Psoas muscle (tissue), 8 donors: Measurements from ENCODE around the gene CDK15. TPM values are rescaled to one million over a fixed set of nuclear protein-coding genes. Genes with fewer than 3 reads are reported as not detected.

Experiments used
- ATAC-seq, 4 donors: fragments of 200-7000 bp; cut with Tn5 transposase; one replicate each; pipeline ENCODE4 v1.9.1; 2020; ENCODE audit warnings: moderate library complexity in 3 of 4, mild to moderate bottlenecking in 2 of 4
- DNase-seq, 2 donors: peaks; one replicate each; pipeline ENCODE4 v3.0.0-alpha.2; 2020
- H3K27ac ChIP-seq: fragments of 200-600 bp; one replicate; pipeline ENCODE4 v1.8.0; 2022
- H3K27me3 ChIP-seq, 3 donors: fragments of 200-600 bp in 1 of 3; one replicate each; pipeline versions ENCODE4 v1.6.1 to v1.8.0; 2013 to 2022; ENCODE audit warnings: low read length in 2 of 3, mild to moderate bottlenecking in 2 of 3, moderate library complexity in 1 of 3; ENCODE audit not compliant: insufficient read depth in 3 of 3
- H3K36me3 ChIP-seq, 2 donors: fragments of 200-600 bp in 1 of 2; one replicate each; pipeline versions ENCODE4 v1.6.1 to v1.8.0; 2013 to 2022; ENCODE audit warnings: low read depth in 1 of 2, mild to moderate bottlenecking in 1 of 2, moderate library complexity in 1 of 2; ENCODE audit not compliant: insufficient read depth in 1 of 2
- H3K4me1 ChIP-seq: fragments of 200-600 bp; one replicate; pipeline ENCODE4 v1.8.0; 2022
- H3K4me3 ChIP-seq: fragments of 200-600 bp; one replicate; pipeline ENCODE4 v1.8.0; 2022; ENCODE audit warnings: mild to moderate bottlenecking
- H3K9me3 ChIP-seq: fragments of 200-600 bp; one replicate; pipeline ENCODE4 v1.8.0; 2022
- WGBS, 3 donors: extraction: QIAGEN DNeasy Blood & Tissue Kit; methylation state at CpG; one replicate each; pipeline versions ENCODE4 v1.1.6 to v1.1.7; 2013; 5-methylcytosine and 5-hydroxymethylcytosine counted together
- intact Hi-C, 2 donors: fragments of 100-400 bp; cut with DNase I; formaldehyde crosslinking; loops; one replicate each; pipeline versions ENCODE4 v1.11.0 to v1.14.2; 2022
- polyA plus RNA-seq, 3 donors: library from polyadenylated mRNA; stranded (reverse); fragments of 200-250 nt; gene quantifications; one replicate each; pipeline ENCODE4 v1.2.3, GENCODE V29; 2013
- total RNA-seq, 4 donors: library from RNA; stranded (reverse); fragmentation: NEBNext Ultra II Directional in 2 of 4; extraction: Animal tissue kit (Norgen Biotek cat#: 25700) in 2 of 4; gene quantifications; one replicate each; pipeline versions ENCODE4 v1.2.1 to v1.2.4, GENCODE V29; 2021 to 2023
- TF ChIP-seq, protein P1 (sequence below): fragments of 200-600 bp; IDR thresholded peaks from one replicate; pipeline ENCODE4 v1.8.0; 2022; ENCODE audit warnings: antibody characterized with exemption
- donor health status: healthy with polysubstance abuse.
- donor health status: DM: no; HTN: no; CAD: no; lungs with moderate emphysema.
- donor health status: Bipolar disorder and iron deficiency.
- donor health status: healthy.
- donor health status: DM: yes; HTN: yes; CAD: no.
- donor health status: DM: no; HTN: no; CAD: no.
- donor health status: DM: no; HTN: no; CAD: no.
- donor health status: DM: yes; HTN: yes; CAD: no.

CDK15 gene
- total and polyA plus RNA-seq, 7 donors, result 0.05 to 0.92 (median 0.31) TPM; not detected in 1

- Histone ChIP-seq H3K27ac (peak overlapping the region; percentile 72), H3K4me3 (peak overlapping the region; percentile 53), H3K9me3 (no peaks in the 10 kb centered on the region), H3K27me3 (no peaks in the 10 kb centered on the region), H3K36me3 (no peaks in the 10 kb centered on the region), H3K4me1 (peaks cover 34% of the 10 kb centered on the region)
- no peak for ATAC-seq
- TF ChIP-seq, protein P1, sequence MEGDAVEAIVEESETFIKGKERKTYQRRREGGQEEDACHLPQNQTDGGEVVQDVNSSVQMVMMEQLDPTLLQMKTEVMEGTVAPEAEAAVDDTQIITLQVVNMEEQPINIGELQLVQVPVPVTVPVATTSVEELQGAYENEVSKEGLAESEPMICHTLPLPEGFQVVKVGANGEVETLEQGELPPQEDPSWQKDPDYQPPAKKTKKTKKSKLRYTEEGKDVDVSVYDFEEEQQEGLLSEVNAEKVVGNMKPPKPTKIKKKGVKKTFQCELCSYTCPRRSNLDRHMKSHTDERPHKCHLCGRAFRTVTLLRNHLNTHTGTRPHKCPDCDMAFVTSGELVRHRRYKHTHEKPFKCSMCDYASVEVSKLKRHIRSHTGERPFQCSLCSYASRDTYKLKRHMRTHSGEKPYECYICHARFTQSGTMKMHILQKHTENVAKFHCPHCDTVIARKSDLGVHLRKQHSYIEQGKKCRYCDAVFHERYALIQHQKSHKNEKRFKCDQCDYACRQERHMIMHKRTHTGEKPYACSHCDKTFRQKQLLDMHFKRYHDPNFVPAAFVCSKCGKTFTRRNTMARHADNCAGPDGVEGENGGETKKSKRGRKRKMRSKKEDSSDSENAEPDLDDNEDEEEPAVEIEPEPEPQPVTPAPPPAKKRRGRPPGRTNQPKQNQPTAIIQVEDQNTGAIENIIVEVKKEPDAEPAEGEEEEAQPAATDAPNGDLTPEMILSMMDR, result no peak
- WGBS, 3 donors, result 26 to 47% (median 35%) methylated on average over 9 of the region's 9 CpGs
- no peak for DNase-seq
- intact Hi-C loops, result loop anchor here (5.0 to 10.0 kb wide), 3 partner anchors 44 to 147 kb away; partner anchors contain the start of gene FZD7 (in 1 of the 2)
Observed at GRCh38 chr2:201887773-201888425, 81.6 kb downstream of the CDK15 start.

DNA sequence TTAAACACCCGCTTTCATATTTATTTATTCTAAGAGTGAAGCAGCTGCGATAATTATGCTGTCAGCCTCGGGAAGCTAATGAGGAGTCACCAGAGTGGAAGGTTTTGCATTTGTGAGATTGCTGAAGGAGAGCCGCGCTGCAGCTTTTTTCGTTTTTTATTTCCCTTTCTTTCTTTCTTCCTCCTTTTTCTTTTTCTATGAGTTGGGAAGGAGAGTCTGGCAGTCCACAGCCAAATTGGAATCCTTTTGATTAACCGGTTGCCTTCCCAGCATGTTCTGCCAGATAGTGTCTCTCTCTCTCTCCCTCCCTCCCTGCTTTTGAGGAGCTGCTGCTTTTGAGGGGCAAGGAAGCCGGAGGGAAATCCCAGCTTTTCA is 82.1 kb downstream of the CDK15 start:
- H3K4me3 ChIP-seq, result peak overlapping the region; percentile 53
- no peaks in the 10 kb centered on the region for H3K27me3 ChIP-seq
- peak overlapping the region; percentile 72 for H3K27ac ChIP-seq
- peaks cover 29% of the 10 kb centered on the region for H3K4me1 ChIP-seq
- intact Hi-C loops, result loop anchor here (5.0 to 10.0 kb wide), 3 partner anchors 44 to 146 kb away; partner anchors contain the start of gene FZD7 (in 1 of the 2)
- no peak for ATAC-seq
- no peaks in the 10 kb centered on the region for H3K9me3 ChIP-seq
- TF ChIP-seq, protein P1, result no peak
- no peaks in the 10 kb centered on the region for H3K36me3 ChIP-seq
- DNase-seq, result no peak
- WGBS, 3 donors, result 7 to 21% (median 12%) methylated on average over 8 of the region's 8 CpGs

DNA sequence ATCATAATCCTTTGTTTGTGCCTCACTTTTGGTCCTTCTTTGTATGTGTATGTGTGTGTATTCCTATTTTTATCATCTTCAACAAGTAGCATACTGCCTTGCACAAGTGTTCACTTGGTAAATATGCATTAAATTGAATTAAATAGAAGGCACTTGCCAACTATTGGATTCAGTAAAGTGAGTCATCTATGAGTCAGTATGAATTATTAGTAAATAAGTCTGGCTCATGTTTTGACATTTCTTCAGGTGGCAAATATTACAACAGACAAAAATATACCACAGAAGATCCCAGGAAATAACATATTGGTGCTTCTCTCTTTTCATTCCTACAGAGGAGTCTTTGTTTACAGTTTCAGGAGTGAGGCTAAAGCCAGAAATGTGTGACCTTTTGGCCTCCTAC is 84.1 kb downstream of the CDK15 start:
- peak overlapping the region; percentile 13 for H3K27ac ChIP-seq
- H3K4me1 ChIP-seq, result peaks cover 19% of the 10 kb centered on the region
- DNase-seq (no peak), ATAC-seq (peak in 1 of 4 donors; percentile 13)
- no peaks in the 10 kb centered on the region for H3K36me3 ChIP-seq
- TF ChIP-seq, protein P1, result no peak
- intact Hi-C loops, result no loop called here
- H3K9me3 ChIP-seq, result no peaks in the 10 kb centered on the region
- H3K4me3 ChIP-seq, result no peak overlapping the region
- H3K27me3 ChIP-seq, result no peaks in the 10 kb centered on the region

GRCh38 chr2:201891676-201892075 is 85.3 kb downstream of the CDK15 start:
- Histone ChIP-seq H3K27me3 (no peaks in the 10 kb centered on the region), H3K9me3 (no peaks in the 10 kb centered on the region), H3K27ac (no peak overlapping the region), H3K4me1 (peaks cover 19% of the 10 kb centered on the region), H3K4me3 (no peak overlapping the region), H3K36me3 (no peaks in the 10 kb centered on the region)
- TF ChIP-seq, protein P1, result no peak
- ATAC-seq, result no peak
- WGBS, 3 donors, result 88 to 89% (median 89%) methylated on average over 6 of the region's 6 CpGs
- no peak for DNase-seq
- intact Hi-C loops, result no loop called here

DNA sequence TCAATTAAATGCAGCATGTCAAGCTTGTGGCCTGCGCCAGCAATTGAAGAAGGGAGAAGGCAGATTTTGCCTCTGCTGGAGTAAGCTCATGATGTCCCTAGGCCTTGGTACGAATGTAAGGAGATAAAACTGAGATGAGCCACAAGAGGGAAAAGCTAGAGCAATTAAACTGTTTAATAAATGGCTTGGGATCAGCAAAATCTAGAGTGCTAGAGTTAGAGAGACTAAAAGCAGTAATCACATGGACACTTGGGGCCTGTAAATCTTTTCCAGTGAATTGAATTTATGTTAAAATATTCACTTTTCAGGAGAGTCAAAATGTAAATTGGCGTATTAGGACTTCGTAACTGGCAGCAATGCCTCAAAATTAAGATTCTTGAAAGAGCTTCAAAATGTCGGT is 86.2 kb downstream of the CDK15 start:
- Histone ChIP-seq H3K4me3 (no peak overlapping the region), H3K9me3 (no peaks in the 10 kb centered on the region), H3K4me1 (peaks cover 19% of the 10 kb centered on the region), H3K27ac (no peak overlapping the region), H3K36me3 (no peaks in the 10 kb centered on the region), H3K27me3 (no peaks in the 10 kb centered on the region)
- ATAC-seq, result no peak
- 90 to 93% (median 90%) methylated on average over 5 of the region's 5 CpGs for WGBS, 3 donors
- no peak for DNase-seq
- intact Hi-C loops, result no loop called here
- TF ChIP-seq, protein P1, result no peak
